GM18951 (cell line): ENCODE measurements around the gene PDPK1.
"Not testable (repeated sequence)": the region's sequence is repeated elsewhere in the genome, so short reads cannot be mapped to it uniquely, and the experiment has no call there.

ENCODE experiments used
- POLR2A ChIP-seq: IDR thresholded peaks from 4 replicates; pipeline ENCODE4 v1.6.1; 2011; ENCODE audit warnings: mild to moderate bottlenecking; ENCODE audit not compliant: insufficient read length, insufficient read depth; ENCODE audit errors: extremely low read depth
- in situ Hi-C: fragments of 300-500 bp; cut with MboI; formaldehyde crosslinking; loops from one replicate; pipeline ENCODE4 v1.12.0; 2022; ENCODE audit warnings: low sequenced_read_pairs, mixed read lengths, inconsistent platforms; ENCODE audit not compliant: unreplicated experiment

Gene PDPK1

GRCh38 chr16:2614761-2615191, 77.0 kb downstream of the PDPK1 start:
- no peak for TF ChIP-seq POLR2A
- in situ Hi-C loops: no loop called here

GRCh38 chr16:2618964-2619363, 81.1 kb downstream of the PDPK1 start:
- in situ Hi-C loops: not testable (repeated sequence)

- in situ Hi-C loops: not testable (repeated sequence)
Measured at GRCh38 chr16:2619628-2620027, 81.8 kb downstream of the PDPK1 start.

GRCh38 chr16:2620870-2621269, 83.0 kb downstream of the PDPK1 start:
- in situ Hi-C loops: not testable (repeated sequence)

GRCh38 chr16:2621395-2621794, 83.6 kb downstream of the PDPK1 start:
- in situ Hi-C loops: not testable (repeated sequence)

GRCh38 chr16:2627075-2627474, 89.3 kb downstream of the PDPK1 start:
- in situ Hi-C loops: not testable (repeated sequence)

- in situ Hi-C loops: not testable (repeated sequence)
Measured at GRCh38 chr16:2631203-2631602, 93.4 kb downstream of the PDPK1 start.

- in situ Hi-C loops: not testable (repeated sequence)
Measured at GRCh38 chr16:2632291-2632690, 94.5 kb downstream of the PDPK1 start.

- in situ Hi-C loops: not testable (repeated sequence)
Measured at GRCh38 chr16:2639071-2639721, 101.4 kb downstream of the PDPK1 start.

GRCh38 chr16:2639722-2640072, 101.9 kb downstream of the PDPK1 start:
- in situ Hi-C loops: not testable (repeated sequence)

GRCh38 chr16:2642561-2642960, 104.7 kb downstream of the PDPK1 start:
- in situ Hi-C loops: not testable (repeated sequence)

GRCh38 chr16:2644754-2645453, 107.1 kb downstream of the PDPK1 start:
- in situ Hi-C loops: not testable (repeated sequence)

GRCh38 chr16:2651268-2651871, 113.5 kb downstream of the PDPK1 start:
- in situ Hi-C loops: loop anchor here (10.0 kb wide), 1 partner anchor 107 kb away; no protein-coding TSS in a partner anchor
